ENCODE measurements around the gene IL37. TPM values are rescaled to one million over a fixed set of nuclear protein-coding genes. Genes with fewer than 3 reads are reported as not detected.
"Not testable (repeated sequence)": the region's sequence is repeated elsewhere in the genome, so short reads cannot be mapped to it uniquely, and the experiment has no call there.

The IL37 gene
- total RNA-seq, 1 donor from 2014 or later: not detected

DNA sequence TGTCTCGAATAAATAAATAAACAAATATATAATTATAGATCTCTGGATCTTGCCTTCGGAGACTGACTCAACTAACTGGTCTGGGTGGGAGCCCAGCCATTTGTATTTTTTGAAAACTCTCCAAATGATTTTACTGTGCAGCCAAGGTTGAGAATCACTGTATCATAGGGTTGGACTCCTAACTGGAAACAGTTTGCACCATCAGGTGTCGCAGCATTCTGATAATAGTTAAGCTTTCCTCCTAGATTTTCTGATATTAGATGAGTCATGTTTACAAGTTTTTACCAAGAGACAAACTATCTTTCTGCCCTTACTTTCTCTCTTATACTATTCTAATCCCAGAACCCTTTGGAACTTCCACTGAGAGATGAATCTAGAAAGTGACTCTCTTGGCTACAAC lies 16.8 kb downstream of the IL37 start:
- H3K27ac Mint-ChIP-seq (ENCODE audit: unreplicated experiment): no peak overlapping the region
- peak; percentile 27 for DNase-seq (ENCODE audit: extremely low spot score, unreplicated experiment)
- no peak for TF ChIP-seq CTCF (IDR thresholded peaks at IDR 0.05)
- H3K9me3 Mint-ChIP-seq (ENCODE audit: unreplicated experiment): no peaks in the 10 kb centered on the region
- peaks cover 33% of the 10 kb centered on the region for H3K27me3 Mint-ChIP-seq (ENCODE audit: unreplicated experiment)
- H3K4me3 Mint-ChIP-seq (ENCODE audit: unreplicated experiment): no peak overlapping the region
- H3K4me1 Mint-ChIP-seq (ENCODE audit: unreplicated experiment): no peaks in the 10 kb centered on the region
- H3K36me3 Mint-ChIP-seq (ENCODE audit: unreplicated experiment): no peaks in the 10 kb centered on the region

- Mint-ChIP-seq H3K27me3 (ENCODE audit: unreplicated experiment) (peaks cover 14% of the 10 kb centered on the region), H3K9me3 (ENCODE audit: unreplicated experiment) (no peaks in the 10 kb centered on the region), H3K4me1 (ENCODE audit: unreplicated experiment) (peaks cover 2% of the 10 kb centered on the region), H3K4me3 (ENCODE audit: unreplicated experiment) (no peak overlapping the region), H3K36me3 (ENCODE audit: unreplicated experiment) (no peaks in the 10 kb centered on the region), H3K27ac (ENCODE audit: unreplicated experiment) (no peak overlapping the region)
- no peak for TF ChIP-seq CTCF (IDR thresholded peaks at IDR 0.05)
- DNase-seq (ENCODE audit: extremely low spot score, unreplicated experiment): no peak
Observed at GRCh38 chr2:112933261-112933660, 22.3 kb downstream of the IL37 start.

DNA sequence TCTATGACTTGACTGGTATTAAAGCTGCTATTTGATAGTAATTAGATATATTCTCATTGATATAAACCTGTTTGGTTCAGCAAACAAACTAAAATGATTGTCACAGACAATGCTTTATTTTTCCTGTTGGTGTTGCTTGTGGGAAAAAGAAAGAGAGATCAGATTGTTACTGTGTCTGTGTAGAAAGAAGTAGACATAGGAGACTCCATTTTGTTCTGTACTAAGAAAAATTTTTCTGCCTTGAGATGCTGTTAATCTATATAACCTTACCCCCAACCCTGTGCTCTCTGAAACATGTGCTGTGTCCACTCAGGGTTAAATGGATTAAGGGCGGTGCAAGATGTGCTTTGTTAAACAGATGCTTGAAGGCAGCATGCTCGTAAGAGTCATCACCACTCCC lies 23.2 kb downstream of the IL37 start:
- H3K4me3 Mint-ChIP-seq (ENCODE audit: unreplicated experiment); H3K36me3 Mint-ChIP-seq (ENCODE audit: unreplicated experiment); H3K27ac Mint-ChIP-seq (ENCODE audit: unreplicated experiment); H3K4me1 Mint-ChIP-seq (ENCODE audit: unreplicated experiment); H3K9me3 Mint-ChIP-seq (ENCODE audit: unreplicated experiment); DNase-seq (ENCODE audit: extremely low spot score, unreplicated experiment): not testable (repeated sequence)
- H3K27me3 Mint-ChIP-seq (ENCODE audit: unreplicated experiment): peaks cover 11% of the 10 kb centered on the region

GRCh38 chr2:112936927-112937232 lies 25.9 kb downstream of the IL37 start:
- TF ChIP-seq CTCF (IDR thresholded peaks at IDR 0.05): no peak
- DNase-seq (ENCODE audit: extremely low spot score, unreplicated experiment): no peak
- Mint-ChIP-seq H3K36me3 (ENCODE audit: unreplicated experiment) (no peaks in the 10 kb centered on the region), H3K4me3 (ENCODE audit: unreplicated experiment) (no peak overlapping the region), H3K27me3 (ENCODE audit: unreplicated experiment) (peaks cover 17% of the 10 kb centered on the region), H3K9me3 (ENCODE audit: unreplicated experiment) (no peaks in the 10 kb centered on the region), H3K4me1 (ENCODE audit: unreplicated experiment) (peaks cover 2% of the 10 kb centered on the region), H3K27ac (ENCODE audit: unreplicated experiment) (no peak overlapping the region)

GRCh38 chr2:112938904-112939303 lies 27.9 kb downstream of the IL37 start:
- peaks cover 2% of the 10 kb centered on the region for H3K4me1 Mint-ChIP-seq (ENCODE audit: unreplicated experiment)
- no peak for DNase-seq (ENCODE audit: extremely low spot score, unreplicated experiment)
- no peak overlapping the region for H3K27ac Mint-ChIP-seq (ENCODE audit: unreplicated experiment)
- H3K27me3 Mint-ChIP-seq (ENCODE audit: unreplicated experiment): peaks cover 21% of the 10 kb centered on the region
- H3K4me3 Mint-ChIP-seq (ENCODE audit: unreplicated experiment): no peak overlapping the region
- TF ChIP-seq CTCF (IDR thresholded peaks at IDR 0.05): no peak
- no peaks in the 10 kb centered on the region for H3K9me3 Mint-ChIP-seq (ENCODE audit: unreplicated experiment)
- no peaks in the 10 kb centered on the region for H3K36me3 Mint-ChIP-seq (ENCODE audit: unreplicated experiment)

GRCh38 chr2:112939425-112939824 lies 28.5 kb downstream of the IL37 start:
- Mint-ChIP-seq H3K4me3 (ENCODE audit: unreplicated experiment) (no peak overlapping the region), H3K36me3 (ENCODE audit: unreplicated experiment) (no peaks in the 10 kb centered on the region), H3K27me3 (ENCODE audit: unreplicated experiment) (peaks cover 21% of the 10 kb centered on the region), H3K4me1 (ENCODE audit: unreplicated experiment) (peaks cover 2% of the 10 kb centered on the region), H3K27ac (ENCODE audit: unreplicated experiment) (no peak overlapping the region), H3K9me3 (ENCODE audit: unreplicated experiment) (no peaks in the 10 kb centered on the region)
- TF ChIP-seq CTCF (IDR thresholded peaks at IDR 0.05): no peak
- DNase-seq (ENCODE audit: extremely low spot score, unreplicated experiment): no peak
